Measurements from ENCODE around the gene RUNX3. TPM values are rescaled to one million over a fixed set of nuclear protein-coding genes. Genes with fewer than 3 reads are reported as not detected.

The RUNX3 gene
- total and polyA plus RNA-seq, 2 of the 8 experiments (the other 6 are each of a cell fraction or from before 2014, with no cell fraction given): 0.62 to 0.82 TPM

DNA sequence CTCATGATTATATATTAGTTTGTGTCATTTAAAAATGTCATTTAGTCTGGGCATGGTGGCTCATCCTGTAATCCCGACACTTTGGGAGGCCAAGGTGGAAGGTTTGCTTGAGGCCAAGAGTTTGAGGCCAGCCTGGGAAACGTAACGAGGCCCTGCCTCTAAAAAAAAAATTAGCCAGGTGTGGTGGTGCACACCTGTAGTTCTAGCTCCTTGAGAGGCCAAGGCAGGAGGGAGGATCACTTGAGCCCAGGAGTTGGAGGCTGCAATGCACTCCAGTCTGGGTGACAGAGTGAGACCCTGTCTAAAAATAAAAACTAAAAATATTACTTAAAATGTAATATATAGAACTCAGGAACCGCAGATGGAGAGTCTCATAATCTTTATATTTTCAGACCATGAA, 34.6 kb downstream of the RUNX3 start (continued):
- TF ChIP-seq, protein P1, sequence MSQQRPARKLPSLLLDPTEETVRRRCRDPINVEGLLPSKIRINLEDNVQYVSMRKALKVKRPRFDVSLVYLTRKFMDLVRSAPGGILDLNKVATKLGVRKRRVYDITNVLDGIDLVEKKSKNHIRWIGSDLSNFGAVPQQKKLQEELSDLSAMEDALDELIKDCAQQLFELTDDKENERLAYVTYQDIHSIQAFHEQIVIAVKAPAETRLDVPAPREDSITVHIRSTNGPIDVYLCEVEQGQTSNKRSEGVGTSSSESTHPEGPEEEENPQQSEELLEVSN (IDR thresholded peaks at IDR 0.05): no peak
- TF ChIP-seq NANOG (IDR thresholded peaks at IDR 0.05; ENCODE audit: insufficient read depth, low read depth, low read length, poor library complexity, severe bottlenecking): no peak

All from H1 (cell line).